Stimulated activated CD8-positive, alpha-beta memory T cell treated with anti-CD3 and anti-CD28 coated beads, Interleukin-2, amount 100 ng/mL, for 48 hours (primary cell): ENCODE results near the gene DTX3.
"Not testable (repeated sequence)": the region's sequence is repeated elsewhere in the genome, so short reads cannot be mapped to it uniquely, and the experiment has no call there.

ENCODE experiments used
- DNase-seq, 2 donors: peaks; one replicate each; pipeline ENCODE4 v3.0.0-alpha.2; 2020; ENCODE audit warnings: low read depth in 2 of 2

The DTX3 gene

DNA sequence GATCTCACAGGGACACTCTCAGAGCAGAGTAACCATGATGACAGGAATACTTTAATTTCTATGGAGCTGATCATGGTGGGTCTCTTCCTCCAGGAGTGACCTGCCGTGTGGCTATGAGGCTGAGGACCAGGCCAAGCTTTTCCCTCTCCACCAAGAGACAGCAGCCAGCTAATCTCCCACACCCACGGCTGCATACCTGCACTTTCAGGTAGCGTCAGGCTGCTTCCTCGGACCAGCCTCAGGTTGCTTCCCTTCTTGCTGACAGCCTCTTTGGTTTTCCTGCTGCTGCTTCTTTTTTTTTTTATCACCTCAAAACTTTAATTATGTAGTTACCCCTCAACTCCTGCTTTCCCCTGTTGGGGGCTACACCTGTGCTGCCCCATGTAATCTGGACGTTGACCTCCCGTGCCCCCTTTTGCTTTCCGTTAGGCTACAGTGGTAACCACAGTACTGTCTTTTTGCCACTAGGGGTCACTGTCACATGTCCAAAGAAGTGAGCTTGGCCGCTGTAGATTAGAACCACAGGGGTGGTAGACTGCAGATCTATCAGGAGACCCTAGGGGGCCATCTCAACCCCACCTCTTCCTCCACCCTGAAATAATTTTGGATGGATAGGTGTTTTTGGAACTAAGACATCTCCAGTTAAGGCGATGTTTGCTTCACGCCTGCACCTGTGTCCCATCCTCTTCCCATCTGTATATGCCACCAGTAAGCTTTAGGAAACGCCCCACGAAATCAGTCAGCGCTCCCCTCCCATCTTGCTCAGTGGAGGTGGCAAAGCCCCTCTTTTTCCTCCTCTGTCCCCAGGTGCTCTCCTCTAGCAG is 21.4 kb upstream of the DTX3 start:
- DNase-seq: peak in 1 of 2 donors; percentile 29

DNA sequence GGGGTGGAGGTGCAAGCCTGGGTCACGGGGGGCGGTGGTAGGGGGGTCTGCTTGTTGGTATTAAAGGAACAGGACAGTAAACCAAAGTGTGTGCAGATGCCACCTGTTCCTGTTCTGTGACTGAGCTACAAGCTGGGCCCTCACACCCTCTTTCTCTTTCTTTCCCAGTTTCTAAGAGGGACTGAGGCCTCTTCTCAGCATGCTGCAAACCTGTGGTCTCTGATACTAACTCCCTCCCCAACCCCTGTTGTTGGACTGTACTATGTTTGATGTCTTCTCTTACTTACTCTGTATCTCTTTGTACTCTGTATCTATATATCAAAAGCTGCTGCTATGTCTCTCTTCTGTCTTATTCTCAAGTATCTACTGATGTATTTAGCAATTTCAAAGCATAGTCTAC is 20.6 kb upstream of the DTX3 start:
- no peak for DNase-seq

DNA sequence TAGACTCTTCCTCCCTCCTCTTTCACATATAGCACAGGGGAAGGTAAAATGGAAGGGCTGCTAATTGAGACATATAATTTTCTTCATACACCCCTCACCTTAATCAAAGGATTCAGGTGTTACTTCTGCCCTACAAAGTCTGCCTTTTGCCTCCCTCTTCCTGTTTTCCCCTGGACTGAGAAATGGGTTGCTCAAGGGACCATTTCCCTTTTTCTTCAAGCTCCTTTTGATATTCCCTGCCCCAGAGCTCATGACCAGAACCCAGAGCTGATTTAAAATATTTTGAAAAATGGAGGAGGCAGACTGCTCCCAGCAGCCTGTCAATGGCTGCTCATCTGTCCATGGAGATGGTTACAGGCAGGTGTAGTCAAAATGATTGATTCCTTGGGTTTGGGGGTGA is 19.9 kb upstream of the DTX3 start:
- no peak for DNase-seq

DNA sequence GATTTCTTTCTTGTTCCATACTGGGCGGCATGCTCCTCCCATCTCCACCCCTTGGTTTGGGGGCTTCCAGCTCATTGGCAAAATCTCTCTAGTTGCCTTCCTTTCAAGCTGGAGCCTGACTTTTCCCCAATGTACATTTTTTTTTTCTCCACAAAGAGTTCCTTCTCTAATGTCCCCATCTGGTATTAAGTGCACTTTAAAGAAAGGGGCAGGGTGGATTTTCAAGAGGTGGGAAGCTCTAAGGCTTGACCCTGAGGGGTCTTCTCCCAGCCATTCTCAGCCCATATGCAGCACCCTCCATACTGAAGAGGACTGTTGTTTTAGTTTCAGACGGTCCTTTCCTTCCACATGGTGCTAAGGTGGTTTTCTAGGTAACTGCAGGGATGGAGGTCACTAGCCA is 19.5 kb upstream of the DTX3 start:
- no peak for DNase-seq

DNA sequence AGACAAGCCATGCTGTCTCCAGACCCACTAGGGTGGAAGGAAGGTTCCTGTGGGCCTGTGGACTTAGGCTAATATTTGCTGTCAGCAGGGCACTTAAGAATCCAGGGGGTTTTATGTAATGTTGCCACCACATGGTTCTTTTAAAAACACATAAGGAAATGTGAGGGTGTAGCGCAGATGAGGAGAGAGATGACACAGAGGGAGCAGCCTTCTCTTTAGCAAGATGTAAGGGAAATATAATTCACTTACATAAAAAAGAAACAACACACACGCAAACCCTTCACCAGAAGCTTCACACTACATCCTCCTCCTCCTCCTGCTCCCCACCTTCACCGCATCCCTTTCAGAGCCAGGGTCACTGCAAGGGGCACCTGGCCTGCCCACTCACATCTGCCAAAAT is 18.5 kb upstream of the DTX3 start:
- no peak for DNase-seq

DNA sequence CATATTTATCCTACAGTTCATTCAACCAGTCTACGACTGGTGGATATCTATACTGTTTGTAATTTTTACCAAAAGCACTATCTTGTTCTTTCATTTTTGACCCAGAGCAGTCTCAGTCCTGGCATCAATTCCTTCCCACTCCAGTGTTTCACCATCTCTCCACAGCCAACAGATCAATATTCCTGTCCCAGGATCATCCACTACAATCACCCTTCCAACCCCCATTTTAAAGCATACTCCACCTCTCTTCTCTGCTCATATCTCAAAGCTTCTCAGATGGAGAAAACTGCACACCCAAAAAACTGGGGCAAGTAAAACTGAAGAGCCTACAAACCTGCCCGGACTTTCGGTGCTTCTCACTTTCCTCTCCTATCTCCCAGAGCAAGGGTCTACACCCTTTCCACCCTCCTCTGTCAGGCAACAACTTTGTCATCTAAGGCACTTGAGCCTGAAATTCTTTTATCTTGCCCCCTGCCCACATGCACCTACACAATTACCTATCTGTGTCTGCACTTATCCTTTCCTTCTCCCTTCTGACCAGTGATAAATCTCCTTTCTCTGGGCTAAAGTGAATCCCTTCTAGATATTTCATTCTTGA is 17.7 kb upstream of the DTX3 start:
- no peak for DNase-seq

DNA sequence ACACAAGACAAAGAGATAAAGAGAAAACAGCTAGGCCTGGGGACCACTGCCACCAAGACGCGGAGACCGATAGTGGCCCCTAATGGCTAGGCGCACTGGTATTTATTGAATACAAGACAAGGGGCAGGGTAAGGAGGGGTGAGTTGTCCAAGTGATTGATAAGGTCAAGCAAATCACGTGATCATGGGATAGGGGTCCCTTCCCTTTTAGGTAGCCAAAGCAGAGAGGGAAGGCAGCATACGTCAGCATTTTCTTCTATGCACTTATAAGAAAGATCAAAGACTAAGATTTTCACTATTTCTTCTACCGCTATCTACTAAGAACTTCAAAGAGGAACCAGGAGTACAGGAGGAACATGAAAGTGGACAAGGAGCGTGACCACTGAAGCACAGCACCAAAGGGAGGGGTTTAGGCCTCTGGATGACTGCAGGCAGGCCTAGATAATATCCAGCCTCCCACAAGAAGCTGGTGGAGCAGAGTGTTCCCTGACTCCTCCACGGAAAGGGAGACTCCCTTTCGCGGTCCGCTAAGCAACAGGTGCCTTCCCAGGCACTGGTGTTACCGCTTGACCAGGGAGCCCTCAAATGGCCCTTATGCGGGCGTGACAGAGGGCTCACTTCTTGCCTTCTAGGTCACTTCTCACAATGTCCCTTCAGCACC is 15.5 kb upstream of the DTX3 start:
- DNase-seq: not testable (repeated sequence)

DNA sequence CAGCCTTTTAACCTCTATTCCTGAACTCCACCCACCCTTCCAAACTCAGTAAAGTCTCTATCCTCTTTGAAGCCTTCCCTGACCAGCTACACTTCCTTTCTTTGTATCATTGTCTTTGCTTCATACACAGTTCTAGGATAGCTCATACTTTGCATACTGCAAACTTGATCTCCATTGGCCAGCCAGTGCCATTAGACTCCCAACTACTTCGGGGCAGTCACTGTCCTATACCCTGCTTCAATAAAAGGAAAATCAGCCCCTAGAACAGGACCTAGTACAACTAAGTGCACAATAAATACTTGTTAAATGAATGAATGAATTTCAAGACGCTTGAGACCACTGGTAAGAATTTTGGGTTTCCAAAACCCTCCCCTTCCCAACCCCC is 14.2 kb upstream of the DTX3 start:
- DNase-seq: no peak

DNA sequence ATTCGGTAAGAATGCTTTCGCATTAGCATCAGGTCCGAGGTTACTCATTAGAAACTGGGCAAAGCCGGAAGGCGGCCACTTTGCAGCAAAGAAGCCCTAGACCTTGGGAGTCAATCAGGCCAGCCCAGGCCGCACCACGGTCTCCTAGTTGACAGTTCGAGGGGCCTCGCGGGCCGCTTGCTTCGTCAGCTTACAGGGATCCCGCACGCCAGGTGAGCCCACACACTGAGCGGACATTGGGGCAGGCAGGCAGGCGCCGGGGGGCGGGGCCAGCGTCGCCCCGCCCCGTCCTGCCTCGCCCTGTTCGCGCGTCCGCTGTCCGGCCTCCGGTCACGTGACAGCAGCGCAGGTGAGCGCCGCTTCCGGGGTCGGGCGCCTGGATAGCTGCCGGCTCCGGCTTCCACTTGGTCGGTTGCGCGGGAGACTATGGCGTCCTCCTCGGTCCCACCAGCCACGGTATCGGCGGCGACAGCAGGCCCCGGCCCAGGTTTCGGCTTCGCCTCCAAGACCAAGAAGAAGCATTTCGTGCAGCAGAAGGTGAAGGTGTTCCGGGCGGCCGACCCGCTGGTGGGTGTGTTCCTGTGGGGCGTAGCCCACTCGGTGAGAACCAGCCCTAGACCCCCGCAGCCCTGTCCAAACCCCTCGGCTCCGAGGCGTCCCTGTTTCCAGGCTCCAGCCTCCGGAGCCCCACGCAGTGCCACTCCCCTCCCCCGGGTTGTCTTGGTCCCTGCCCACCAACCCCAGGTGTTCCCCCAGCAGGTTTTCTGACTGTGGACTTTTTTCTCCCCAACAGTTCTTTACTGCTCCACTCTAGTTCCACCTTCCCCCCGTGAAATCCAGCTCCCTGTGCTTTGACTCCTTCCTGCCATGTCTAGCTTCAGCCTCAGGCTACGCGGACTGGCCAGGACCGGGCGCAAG is 13.5 kb upstream of the DTX3 start, which contains the start of gene PIP4K2C:
Gene PIP4K2C (plus strand): TSS at position 329 of the 918 bp plus-strand sequence. CDS start 98 bp downstream, at position 427.
- DNase-seq: peak; percentile 71 to 76

DNA sequence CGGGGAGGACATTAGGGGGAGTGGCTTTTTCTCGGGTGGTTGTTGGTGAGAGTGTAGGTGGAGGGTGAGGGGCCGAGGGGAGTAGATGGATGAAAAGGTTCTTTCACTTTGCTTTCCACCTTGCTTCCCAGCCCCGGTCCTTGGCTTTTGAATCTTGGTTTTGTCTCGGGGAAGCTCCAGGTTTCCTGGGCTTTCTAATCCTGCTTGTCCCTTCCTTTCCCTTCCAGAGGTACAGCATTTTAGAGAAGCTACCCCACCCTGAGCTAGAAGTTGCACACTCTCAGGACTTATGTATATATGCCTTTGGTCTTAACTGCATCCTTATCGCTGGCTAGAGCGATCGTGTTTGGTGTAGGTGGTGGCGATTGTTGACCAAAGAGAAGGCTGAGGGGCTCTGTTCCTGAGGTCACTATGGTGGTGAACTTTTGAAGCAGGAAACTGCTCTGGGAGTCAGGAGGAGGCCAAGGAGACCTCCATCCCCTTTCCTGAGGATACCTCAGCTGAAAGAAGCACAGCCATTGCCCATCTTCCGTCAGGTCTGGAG is 12.8 kb upstream of the DTX3 start:
- DNase-seq: no peak

DNA sequence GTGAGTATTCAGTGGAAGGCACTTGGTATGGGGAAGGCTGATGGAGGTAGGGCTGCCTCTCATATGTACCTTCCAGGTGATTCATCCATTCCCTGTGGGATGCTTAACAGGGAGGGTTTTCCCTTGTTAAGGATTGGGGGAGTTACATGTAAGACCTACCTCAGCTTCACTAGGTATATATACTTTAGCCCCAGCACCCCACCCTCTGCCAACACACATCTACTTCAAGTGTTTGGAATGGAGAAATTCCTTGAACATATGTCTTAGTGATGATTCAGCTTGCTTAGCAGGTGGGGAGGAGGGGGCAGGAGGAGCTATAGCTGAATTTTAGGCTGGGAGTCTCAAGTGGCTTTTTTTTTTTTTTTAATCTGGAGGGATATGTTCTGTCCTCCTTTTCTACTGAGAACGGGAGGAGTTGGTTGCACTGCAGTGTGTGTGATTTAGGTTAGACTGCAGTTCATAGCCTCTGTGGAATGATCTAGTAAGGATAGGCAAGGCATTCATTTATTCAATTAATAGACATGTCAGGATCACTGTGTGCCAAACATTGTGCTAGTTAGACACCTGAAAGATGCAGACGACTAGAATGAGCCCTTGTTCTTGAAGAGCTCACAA is 12.0 kb upstream of the DTX3 start:
- DNase-seq: no peak

DNA sequence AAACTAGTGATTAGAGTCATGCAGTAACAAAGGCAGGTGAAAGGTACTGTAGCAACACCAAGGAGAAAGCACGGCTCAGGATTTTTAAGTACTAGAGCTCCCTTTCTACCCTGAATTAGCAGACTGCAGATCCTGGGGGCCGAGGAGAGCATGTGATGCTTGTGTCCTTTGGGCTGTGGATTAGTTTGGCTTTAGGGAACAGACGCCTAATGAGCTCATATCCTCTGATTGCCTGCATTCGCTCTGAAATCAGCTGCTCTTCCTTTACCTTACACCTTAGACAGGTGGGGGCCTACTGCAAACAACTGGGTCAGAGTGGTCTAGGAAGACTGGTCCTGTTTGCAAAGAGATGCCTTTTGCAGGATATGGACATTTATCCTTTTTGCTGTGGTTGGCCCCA is 11.4 kb upstream of the DTX3 start:
- no peak for DNase-seq

DNA sequence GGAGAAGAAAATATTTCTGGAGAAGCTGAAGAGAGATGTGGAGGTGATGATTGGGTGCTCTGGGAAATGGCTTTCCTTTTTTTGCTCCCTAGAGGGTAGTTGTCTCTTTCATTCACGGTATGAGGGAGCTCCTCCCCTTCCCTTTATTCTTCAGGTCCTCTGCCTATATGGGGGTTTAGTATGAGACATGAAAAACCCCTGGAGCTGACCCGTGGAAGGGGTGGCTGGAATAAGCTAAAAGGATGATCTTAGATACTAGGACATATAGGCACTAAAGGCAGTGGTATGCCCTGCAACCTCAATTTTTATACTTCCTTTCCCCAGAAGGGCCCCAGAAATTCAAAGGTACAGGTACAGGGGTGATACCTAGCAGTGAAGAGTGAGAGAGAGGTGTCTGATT is 4.2 kb upstream of the DTX3 start:
- DNase-seq: no peak

DNA sequence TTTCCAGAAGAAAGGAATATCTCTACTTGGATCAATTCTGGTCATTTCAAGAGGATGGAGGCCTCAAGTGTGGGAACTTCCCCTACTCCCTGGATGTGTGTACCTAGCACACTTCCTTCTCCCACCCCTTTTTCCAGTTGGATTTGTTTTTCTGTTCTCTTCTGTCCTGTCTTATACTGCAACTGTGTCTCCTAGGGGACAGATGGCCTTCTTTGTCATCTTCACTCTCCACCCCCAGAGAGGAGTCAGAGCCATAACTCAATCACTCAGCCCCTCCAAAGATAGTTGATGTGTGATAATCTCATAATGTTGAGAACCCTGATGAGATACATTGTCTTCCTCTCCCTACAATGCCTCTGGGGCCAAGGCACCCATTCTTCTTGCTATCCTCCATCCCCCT is 2.1 kb upstream of the DTX3 start:
- no peak for DNase-seq

DNA sequence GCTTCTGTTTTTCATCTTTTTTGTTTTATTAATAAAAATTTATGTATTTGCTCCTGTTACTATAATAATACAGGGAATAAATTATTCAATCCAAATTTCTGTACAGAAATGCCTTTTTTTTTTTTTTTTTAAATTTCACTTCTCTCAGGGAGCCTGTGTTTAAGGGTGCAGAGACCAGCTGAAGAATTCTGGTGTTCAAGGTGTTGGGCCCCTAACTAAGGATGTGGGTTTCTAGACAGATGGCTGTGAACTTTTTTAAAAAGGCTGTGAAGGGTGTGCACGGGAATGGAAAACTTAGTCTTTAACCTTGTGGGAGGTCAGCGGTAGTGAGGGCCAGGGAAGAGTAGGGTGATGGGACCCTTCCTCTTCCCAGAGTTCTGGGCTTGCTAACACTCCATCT is 1.3 kb upstream of the DTX3 start:
- DNase-seq: no peak

DNA sequence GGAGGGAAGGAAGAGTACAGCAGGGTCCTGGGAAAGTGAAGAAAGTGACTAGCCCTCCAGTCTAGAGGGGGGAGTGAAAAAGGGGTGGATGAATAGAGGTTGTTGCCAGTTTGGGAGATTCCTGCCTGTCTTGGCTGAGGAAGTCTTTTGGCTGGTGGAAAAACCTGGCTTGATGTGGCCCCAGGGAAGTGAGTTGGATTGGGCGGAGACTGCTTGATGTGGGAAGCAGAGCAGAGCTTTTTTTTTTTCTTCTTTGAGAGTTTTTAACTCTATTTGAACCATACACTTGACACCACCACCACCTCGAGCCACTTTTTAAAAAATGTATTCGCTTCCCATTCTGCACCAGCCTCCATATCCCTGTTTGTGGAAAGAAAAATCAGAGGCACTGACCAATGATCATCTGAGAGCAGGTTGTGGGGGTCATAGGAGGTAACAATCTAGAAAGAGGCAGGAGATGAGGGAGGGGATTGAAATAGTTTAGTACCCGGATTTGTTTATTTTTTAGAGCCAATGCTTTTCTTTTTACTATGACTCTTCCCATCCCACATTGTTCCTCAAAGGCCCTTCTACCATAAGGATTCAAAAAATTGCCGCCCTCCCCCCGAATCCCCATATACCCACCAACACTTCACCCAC is 690 bp upstream of the DTX3 start:
- DNase-seq: no peak

DNA sequence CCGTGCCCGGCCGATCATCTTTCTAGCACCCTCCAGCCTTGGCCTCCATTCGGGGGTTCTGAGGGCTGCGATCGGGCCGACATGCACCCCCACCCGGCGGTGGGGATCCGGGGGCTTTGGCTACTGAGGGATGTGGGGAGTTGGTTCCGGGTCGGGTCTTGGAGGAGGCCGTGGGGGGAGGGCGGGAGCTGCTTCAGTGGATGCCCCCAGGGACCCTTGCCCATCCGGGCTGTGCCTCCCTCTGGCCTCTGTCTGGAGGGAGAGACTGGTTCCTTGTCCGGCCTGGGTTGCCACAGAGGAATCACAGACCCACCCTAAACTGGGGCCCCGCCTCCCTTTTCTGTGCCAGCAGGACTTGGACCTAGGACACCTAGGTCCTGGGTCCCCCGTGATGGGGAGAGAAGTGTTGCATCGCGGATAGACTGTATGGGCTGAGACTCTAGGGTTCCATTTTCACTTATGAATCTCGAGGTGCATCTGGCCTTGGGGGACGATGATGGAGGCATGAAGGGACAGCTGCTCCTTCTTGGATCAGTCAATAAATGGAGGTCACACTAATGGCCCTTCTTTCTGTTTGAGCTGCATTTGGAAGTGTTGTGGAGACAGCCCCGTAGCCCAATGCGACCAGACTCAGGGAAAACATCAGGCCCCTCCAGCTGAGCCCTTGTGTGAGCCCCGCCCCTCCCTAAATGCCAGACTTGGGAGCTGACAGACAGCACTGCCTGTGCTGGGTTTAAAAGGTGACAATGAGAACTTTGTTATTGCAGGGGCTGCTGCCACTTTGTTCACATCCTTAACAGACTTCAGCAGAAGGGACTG is 577 bp downstream of the DTX3 start:
- no peak for DNase-seq

DNA sequence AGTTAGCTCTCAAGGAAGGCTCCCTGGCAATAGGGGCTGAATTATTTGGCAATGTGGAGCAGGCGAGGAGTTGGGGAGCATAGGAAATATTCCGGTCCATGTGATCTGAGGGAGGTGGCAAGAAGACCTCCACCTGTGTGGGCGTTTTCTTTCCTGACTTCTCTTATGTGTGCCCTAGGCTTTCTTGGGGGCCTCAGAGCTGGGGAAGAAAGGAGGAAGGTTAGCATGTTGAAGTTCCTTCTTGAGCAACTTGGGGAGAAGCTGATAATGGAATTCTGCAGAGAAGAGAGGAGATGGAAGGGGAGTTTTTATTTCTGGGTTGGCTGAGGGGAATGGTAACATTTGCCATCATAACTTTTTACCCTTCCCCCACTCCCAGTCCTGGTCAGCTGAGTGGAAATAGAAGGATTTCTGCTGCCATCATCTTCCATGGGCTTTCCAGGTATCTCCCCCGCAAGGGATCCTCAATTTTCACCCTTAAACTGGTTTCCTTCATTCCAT is 1.2 kb downstream of the DTX3 start:
- no peak for DNase-seq

DNA sequence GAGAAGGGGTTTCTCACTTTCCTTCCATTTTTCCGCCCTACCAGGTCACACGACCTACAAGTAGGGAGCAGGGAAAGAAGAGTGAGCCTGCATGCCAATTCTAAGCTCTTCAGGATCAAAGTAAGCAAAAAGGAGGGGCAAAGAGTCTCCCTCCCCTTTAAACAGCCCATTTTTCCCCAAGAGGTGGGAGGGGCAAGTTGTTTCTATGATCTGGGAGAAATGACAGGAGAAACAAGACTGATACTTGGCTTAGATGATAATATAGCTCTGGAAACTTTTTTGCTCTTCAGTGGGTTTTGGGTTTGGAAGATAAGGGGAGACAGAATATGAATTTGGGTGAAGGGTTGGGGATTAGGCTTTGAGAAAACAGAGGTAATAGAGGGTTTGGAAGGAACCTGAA is 1.8 kb downstream of the DTX3 start:
- no peak for DNase-seq

DNA sequence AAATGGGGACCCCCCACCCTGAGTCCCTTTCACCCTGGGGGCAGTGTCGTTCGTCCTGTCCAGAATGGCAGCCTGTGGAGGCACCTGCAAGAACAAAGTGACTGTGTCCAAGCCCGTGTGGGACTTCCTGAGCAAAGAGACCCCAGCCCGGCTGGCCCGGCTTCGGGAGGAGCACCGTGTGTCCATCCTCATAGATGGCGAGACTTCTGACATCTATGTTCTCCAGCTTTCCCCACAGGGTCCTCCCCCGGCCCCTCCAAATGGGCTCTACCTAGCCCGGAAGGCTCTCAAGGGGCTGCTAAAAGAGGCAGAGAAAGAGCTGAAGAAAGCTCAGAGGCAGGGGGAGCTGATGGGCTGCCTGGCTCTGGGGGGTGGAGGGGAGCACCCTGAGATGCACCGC is 2.2 kb downstream of the DTX3 start:
- DNase-seq: no peak
